Testis (tissue), 3 donors: ENCODE data around the gene RHOF. TPM values are rescaled to one million over a fixed set of nuclear protein-coding genes. Genes with fewer than 3 reads are reported as not detected.
"Not testable (repeated sequence)": the region's sequence is repeated elsewhere in the genome, so short reads cannot be mapped to it uniquely, and the experiment has no call there.

Experiments
- DNase-seq: peaks from one replicate; pipeline ENCODE4 v3.0.0-alpha.2; 2019
- H3K27ac ChIP-seq, 2 donors: fragments of 200-600 bp; sonication (generic); one replicate each; pipeline ENCODE4 v1.5.1; 2019
- H3K27me3 ChIP-seq: fragments of 200-600 bp; sonication (generic); one replicate; pipeline ENCODE4 v1.5.1; 2019
- H3K36me3 ChIP-seq: fragments of 200-600 bp; sonication (generic); one replicate; pipeline ENCODE4 v1.5.1; 2017; ENCODE audit warnings: low read depth; ENCODE audit errors: missing control alignments
- H3K4me1 ChIP-seq: fragments of 200-600 bp; sonication (generic); one replicate; pipeline ENCODE4 v1.5.1; 2019
- H3K4me3 ChIP-seq, 2 donors: fragments of 200-600 bp; sonication (generic); one replicate each; pipeline ENCODE4 v1.5.1; 2017 to 2019
- H3K9me3 ChIP-seq: fragments of 200-600 bp; sonication (generic); one replicate; pipeline ENCODE4 v1.5.1; 2017
- CTCF ChIP-seq, 3 experiments: fragments of 450-650 bp in 2 of 3; fragments of 200-600 bp in 1 of 3; sonication (generic) in 1 of 3; IDR thresholded peaks; one replicate each; pipeline ENCODE4 v1.5.1; 2016 to 2019; ENCODE audit warnings: antibody characterized with exemption in 3 of 3, mild to moderate bottlenecking in 2 of 3, moderate library complexity in 1 of 3
- POLR2A ChIP-seq: fragments of 450-650 bp; IDR thresholded peaks from one replicate; pipeline ENCODE4 v1.6.1; 2017; ENCODE audit warnings: antibody characterized with exemption, mild to moderate bottlenecking, moderate library complexity
- WGBS, 2 donors: methylation state at CpG; one replicate each; pipeline ENCODE4 v1.1.5; 2018; 5-methylcytosine and 5-hydroxymethylcytosine counted together
- intact Hi-C: fragments of 100-400 bp; cut with DNase I; formaldehyde crosslinking; loops from one replicate; pipeline ENCODE4 v1.15.1; 2023; ENCODE audit warnings: low total_unique reads
- polyA plus RNA-seq: library from polyadenylated mRNA; stranded (reverse); fragments of 350-450 nt; fragmentation: Illumina TruSeq; extraction: RNeasy Lipid Tissue Mini Kit (QIAGEN cat#74804); gene quantifications from one replicate; pipeline ENCODE4 v1.2.3, GENCODE V29; 2014; ENCODE audit warnings: low read depth, low replicate concordance; ENCODE audit not compliant: insufficient read depth
- total RNA-seq, 2 donors: library from RNA; depleted of rRNA; stranded (reverse); fragments of >200 nt; gene quantifications; one replicate each; pipeline ENCODE4 v1.2.3, GENCODE V29; 2016

RHOF gene
- total and polyA plus RNA-seq, 3 donors from 2014 or later, result 16.9 to 20.5 (median 18.0) TPM

- no peaks in the 10 kb centered on the region for H3K27me3 ChIP-seq
- peak overlapping the region; percentile 35 to 53 for H3K27ac ChIP-seq
- H3K4me3 ChIP-seq, result peak overlapping the region; percentile 53 to 59
- intact Hi-C loops, result loop anchor here (5.0 kb wide), 1 partner anchor 91 kb away; no protein-coding TSS in a partner anchor
- peaks cover 43% of the 10 kb centered on the region for H3K4me1 ChIP-seq
- 16 to 34% methylated on average over 8 to 48 of the region's 48 CpGs for WGBS, 2 donors
- H3K9me3 ChIP-seq, result no peaks in the 10 kb centered on the region
- no peaks in the 10 kb centered on the region for H3K36me3 ChIP-seq
- TF ChIP-seq CTCF (IDR thresholded peaks at IDR 0.05) (no peak), POLR2A (no peak)
- DNase-seq, result no peak
These were observed 665 bp downstream of the RHOF start for GRCh38 chr12:121792607-121793439.

DNA sequence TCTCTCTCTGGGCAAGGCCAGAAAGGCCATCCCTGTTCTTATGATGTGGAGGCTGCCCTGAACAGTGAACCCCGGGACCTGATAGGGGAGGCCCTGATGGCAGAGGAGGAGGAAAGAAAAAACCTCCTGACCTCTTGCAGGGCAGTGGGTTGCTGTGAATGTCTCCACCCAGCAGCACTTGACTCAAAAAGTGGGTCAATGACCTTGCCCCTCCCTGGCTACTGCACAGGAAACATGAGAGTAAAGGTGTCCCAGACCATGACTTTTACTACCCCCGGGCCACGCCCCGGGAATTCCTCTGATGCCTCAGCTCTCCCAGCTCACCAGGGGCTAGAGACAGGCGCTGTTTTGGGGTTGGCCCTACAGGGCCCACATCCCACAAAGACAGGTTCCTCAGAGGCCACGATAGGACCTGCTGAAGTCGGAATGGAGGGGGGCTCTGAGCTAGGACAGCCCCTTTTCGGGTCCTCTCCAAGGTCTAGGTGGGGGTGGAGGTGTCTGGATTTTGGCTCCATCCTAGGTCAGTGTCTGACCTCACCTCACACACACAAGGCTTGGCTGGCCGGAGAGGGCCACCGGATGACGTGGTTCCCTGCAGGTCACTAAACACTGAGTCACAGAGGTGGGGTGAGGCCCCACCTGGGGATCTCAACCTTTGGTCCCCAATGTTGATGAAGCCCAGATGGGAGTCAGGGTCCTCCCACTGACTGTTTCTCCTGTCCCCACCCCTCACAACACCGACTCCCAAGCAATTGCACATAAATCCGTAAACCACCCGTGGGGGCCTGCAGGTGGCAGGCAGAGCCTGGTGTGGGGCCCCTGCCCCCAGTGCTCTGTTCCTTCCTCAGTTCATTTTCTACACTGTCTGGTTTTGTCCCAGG, 1.6 kb downstream of the RHOF start:
- peaks cover 34% of the 10 kb centered on the region for H3K4me1 ChIP-seq
- H3K4me3 ChIP-seq, result no peak overlapping the region
- intact Hi-C loops, result loop anchor here (5.0 kb wide), 1 partner anchor 90 kb away; no protein-coding TSS in a partner anchor
- no peak overlapping the region for H3K27ac ChIP-seq
- H3K36me3 ChIP-seq, result no peaks in the 10 kb centered on the region
- no peak for TF ChIP-seq CTCF (IDR thresholded peaks at IDR 0.05)
- WGBS, 2 donors, result 75 to 88% methylated on average over 5 to 13 of the region's 14 CpGs
- H3K27me3 ChIP-seq, result no peaks in the 10 kb centered on the region
- no peak for DNase-seq
- no peaks in the 10 kb centered on the region for H3K9me3 ChIP-seq

DNA sequence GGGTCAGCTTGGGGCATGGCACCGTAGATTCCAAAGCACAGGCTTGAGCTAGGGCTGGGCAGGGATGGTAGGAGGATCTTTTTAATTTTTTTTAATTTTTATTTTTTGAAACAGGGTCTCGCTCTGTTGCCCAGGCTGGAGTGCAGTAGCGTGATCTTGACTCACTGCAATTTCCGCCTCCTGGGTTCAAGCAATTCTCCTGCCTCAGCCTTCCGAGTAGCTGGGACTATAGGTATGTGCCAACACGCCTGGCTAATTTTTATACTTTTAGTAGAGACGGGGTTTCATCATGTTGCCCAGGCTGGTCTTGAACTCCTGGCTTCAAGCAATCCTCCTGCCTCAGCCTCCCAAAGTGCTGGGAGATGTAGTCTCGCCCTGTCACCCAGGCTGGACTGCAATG, 2.7 kb downstream of the RHOF start:
- H3K36me3 ChIP-seq, H3K4me3 ChIP-seq, H3K9me3 ChIP-seq, H3K27me3 ChIP-seq, H3K27ac ChIP-seq, DNase-seq: not testable (repeated sequence)
- intact Hi-C loops, result loop anchor here (5.0 kb wide), 1 partner anchor 88 kb away; no protein-coding TSS in a partner anchor
- 94 to 96% methylated on average over 8 of the region's 8 CpGs for WGBS, 2 donors
- peaks cover 23% of the 10 kb centered on the region for H3K4me1 ChIP-seq

DNA sequence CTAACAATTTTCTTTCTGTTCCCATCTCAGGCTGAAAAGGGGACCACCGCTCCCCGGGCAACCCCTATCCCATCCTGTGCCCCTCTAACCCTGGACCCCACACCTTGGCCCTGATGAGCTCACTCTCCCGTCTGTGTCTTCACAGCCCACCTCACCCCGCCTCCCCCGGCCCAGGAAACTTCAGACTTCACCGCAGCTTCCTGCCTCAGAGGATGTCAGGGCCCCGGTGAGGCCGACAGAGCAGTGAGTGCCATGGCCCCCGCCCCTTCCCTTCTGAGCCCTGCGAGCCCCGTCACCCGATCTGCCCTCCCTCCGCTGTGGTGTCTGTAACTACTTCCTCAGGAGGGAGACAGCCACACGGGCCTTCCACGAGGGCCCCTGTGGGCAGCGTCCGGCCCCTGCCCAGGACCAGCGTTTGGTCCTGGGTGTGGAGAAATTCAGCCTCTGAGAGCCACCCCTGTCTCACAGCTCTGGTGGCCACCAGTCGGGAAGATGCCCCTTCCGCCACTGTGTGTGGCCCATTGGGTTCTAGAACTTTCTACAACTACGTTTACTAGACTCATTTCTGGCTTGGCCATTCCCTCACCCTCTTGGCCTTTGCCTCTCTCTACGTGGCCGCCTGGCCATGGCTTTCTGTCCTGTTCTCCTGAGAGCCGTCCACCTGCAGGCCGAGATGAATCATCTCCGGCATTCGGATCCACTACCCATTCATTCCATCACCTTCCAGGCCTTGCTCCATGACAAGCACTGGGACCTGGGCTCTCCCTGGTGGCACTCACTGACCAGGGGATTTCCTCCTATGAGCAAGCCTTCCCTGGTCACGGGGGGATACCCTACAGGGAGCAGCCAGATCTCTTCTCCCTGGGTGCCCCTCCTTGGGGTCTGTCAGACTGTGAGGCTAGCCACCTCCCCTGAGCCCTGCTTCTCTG, 3.4 kb downstream of the RHOF start:
- Histone ChIP-seq H3K4me3 (no peak overlapping the region), H3K27ac (no peak overlapping the region), H3K27me3 (no peaks in the 10 kb centered on the region), H3K36me3 (no peaks in the 10 kb centered on the region), H3K9me3 (no peaks in the 10 kb centered on the region), H3K4me1 (peaks cover 15% of the 10 kb centered on the region)
- intact Hi-C loops, result loop anchor here (5.0 kb wide), 1 partner anchor 88 kb away; no protein-coding TSS in a partner anchor
- TF ChIP-seq POLR2A (no peak), CTCF (IDR thresholded peaks at IDR 0.05) (no peak)
- DNase-seq, result no peak
- WGBS, 2 donors, result 83 to 86% methylated on average over 21 to 28 of the region's 28 CpGs
